Left hindlimb (tissue), 1 donor: Measurements from ENCODE around the gene EHD2.
"Not testable (repeated sequence)": the region's sequence is repeated elsewhere in the genome, so short reads cannot be mapped to it uniquely, and the experiment has no call there.

Experiments used
- DNase-seq: peaks from one replicate; pipeline ENCODE4 v3.0.0-alpha.2; 2018

Gene EHD2

GRCh38 chr19:47752440-47753211 is 39.4 kb downstream of the EHD2 start:
- no peak for DNase-seq

GRCh38 chr19:47754206-47755064 is 41.2 kb downstream of the EHD2 start:
- DNase-seq: no peak

- DNase-seq: no peak
These were observed 42.0 kb downstream of the EHD2 start for GRCh38 chr19:47755065-47755761.

GRCh38 chr19:47755762-47756626 is 42.8 kb downstream of the EHD2 start:
- no peak for DNase-seq

- no peak for DNase-seq
These were observed 43.4 kb downstream of the EHD2 start for GRCh38 chr19:47756627-47756929.

GRCh38 chr19:47756953-47757608 is 43.9 kb downstream of the EHD2 start:
- DNase-seq: no peak

GRCh38 chr19:47757617-47758442 is 44.6 kb downstream of the EHD2 start:
- no peak for DNase-seq

- DNase-seq: no peak
These were observed 45.2 kb downstream of the EHD2 start for GRCh38 chr19:47758443-47758804.

GRCh38 chr19:47760632-47760999 is 47.4 kb downstream of the EHD2 start:
- DNase-seq: no peak

GRCh38 chr19:47761566-47761965 is 48.3 kb downstream of the EHD2 start:
- DNase-seq: no peak

GRCh38 chr19:47762151-47762550 is 48.9 kb downstream of the EHD2 start:
- no peak for DNase-seq

GRCh38 chr19:47762615-47763308 is 49.5 kb downstream of the EHD2 start:
- DNase-seq: no peak

- not testable (repeated sequence) for DNase-seq
These were observed 51.5 kb downstream of the EHD2 start for GRCh38 chr19:47764705-47765104.

GRCh38 chr19:47765523-47766358 is 52.5 kb downstream of the EHD2 start:
- peak; percentile 60 for DNase-seq

- DNase-seq: no peak
These were observed 53.1 kb downstream of the EHD2 start for GRCh38 chr19:47766359-47766620.

- no peak for DNase-seq
These were observed 53.4 kb downstream of the EHD2 start for GRCh38 chr19:47766670-47767069.

GRCh38 chr19:47767349-47767748 is 54.1 kb downstream of the EHD2 start:
- DNase-seq: no peak

- DNase-seq: no peak
These were observed 55.4 kb downstream of the EHD2 start for GRCh38 chr19:47768604-47769003.

- DNase-seq: no peak
These were observed 56.3 kb downstream of the EHD2 start for GRCh38 chr19:47769534-47769933.

- DNase-seq: not testable (repeated sequence)
These were observed 58.1 kb downstream of the EHD2 start for GRCh38 chr19:47771291-47771690.
